NCI-H1694 (cell line): ENCODE measurements around the gene B4GALNT4.
"Not testable (repeated sequence)": the region's sequence is repeated elsewhere in the genome, so short reads cannot be mapped to it uniquely, and the experiment has no call there.

Source experiments
- DNase-seq: peaks from one replicate; lab custom pipeline; 2025; lab: John Stamatoyannopoulos, UW

The B4GALNT4 gene

DNA sequence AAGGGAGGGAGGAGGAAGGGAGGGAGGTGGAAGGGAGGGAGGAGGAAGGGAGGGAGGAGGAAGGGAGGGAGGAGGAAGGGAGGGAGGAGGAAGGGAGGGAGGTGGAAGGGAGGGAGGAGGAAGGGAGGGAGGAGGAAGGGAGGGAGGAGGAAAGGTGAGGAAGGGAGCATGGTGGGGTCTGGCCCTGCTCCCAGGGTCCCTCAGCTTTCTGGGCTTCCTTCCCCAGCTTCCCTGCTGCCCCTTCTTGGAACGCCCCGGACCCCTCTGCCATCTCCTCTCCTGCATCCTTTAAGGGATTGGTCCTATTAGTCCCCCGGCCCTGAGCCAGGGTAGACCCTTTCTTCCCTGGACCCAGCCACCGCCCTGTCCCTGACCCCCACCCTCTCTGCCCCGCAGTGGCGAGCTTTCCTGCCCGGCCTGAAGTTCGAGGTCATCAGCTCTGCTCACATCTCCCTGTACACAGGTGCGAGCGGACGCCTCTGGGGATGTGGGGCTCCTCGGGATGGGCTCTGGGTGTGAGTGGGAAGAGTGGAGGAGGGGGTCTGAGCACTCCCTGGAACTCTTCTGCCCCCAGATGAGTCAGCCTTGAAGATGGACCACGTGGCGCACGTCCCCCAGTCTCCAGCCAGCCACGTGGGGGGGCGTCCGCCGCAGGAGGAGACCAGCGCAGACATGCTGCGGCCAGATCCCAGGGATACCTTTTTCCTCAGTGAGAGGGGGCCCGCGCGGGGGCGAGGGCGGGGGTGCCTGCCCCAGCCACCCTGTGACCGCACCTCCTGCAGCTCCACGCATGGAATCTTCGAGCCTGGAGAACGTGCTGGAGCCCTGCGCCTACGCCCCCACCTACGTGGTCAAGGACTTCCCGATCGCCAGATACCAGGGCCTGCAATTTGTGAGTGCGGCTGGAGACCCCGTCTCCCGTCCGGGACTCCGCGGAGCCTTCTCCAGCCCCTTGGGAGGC is 6.0 kb downstream of the B4GALNT4 start:
- DNase-seq, result no peak

DNA sequence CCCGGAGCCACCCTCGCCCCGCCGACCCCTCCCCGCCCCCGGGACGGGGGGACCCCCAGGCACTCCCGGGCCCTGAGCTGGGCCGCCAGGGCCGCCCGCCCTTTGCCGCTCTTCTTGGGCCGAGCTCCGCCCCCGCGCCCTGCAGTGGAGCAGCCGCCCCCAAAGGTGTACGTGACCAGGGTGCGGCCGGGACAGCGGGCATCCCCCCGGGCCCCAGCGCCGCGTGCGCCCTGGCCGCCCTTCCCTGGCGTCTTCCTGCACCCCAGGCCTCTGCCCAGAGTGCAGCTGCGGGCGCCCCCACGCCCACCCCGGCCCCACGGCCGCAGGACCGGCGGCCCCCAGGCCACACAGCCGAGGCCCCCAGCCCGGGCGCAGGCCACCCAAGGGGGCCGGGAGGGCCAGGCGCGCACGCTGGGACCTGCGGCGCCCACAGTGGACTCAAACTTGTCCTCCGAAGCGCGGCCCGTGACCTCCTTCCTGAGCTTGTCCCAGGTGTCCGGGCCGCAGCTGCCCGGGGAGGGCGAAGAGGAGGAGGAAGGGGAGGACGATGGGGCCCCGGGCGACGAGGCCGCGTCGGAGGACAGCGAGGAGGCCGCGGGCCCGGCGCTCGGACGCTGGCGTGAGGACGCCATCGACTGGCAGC is 7.4 kb downstream of the B4GALNT4 start:
- DNase-seq, result no peak

DNA sequence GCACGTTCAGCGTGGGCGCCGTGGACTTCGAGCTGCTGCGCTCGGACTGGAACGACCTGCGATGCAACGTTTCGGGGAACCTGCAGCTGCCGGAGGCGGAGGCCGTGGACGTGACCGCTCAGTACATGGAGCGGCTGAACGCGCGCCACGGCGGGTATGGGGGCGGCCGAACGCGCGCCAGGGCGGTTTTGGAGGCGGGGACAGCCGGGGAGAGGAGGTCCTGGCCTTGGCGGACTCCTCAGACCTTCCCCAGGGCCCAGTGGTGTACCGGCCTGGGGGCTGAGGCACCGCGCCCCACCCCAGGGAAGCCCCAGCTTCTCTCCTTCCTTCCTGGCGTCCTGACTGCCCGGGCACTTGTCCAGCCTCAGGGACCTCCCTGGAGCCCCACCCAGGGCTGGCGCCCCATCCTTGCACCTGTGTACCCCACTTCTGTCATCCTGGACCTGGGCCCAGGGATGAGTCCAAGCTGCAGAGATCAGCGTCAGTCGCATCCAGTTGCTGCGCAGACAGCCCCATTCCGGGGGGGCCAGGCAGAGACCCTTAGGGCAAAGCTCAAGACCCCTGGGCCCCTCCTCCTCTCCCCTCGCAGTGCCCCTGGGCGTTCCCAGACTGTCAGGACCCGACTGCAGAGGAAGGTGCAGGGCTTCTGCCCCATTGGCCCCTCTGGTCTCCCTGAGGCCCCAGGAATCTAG is 8.0 kb downstream of the B4GALNT4 start:
- DNase-seq, result no peak

DNA sequence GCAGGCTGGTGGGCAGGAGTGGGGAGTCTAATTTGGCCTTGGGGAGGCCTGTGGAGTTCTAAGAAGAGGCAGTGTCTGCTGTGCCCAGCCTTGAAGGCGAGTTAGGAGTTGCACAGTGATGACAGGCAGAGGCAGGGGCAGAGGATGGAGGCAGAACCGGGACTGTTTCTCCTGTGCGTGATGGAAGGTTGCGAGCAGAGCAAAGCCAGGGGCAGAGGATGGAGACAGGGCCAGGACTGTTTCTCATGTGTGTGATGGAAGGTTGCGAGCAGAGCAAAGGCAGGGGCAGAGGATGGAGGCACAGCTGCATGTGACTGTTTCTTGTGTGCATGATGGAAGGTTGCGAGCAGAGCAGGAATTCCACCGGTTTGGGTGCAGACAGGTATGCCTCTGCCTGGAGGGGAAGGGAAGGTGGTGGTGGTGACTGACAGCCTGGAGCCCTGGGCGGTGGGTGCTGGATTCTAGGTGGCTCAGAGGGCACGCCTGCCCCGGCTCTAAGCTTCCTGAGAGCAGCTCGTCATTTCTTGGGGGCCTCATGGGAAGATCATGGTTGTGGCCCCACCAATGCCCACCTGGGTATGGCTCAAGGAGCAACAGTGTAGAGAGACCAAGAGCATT is 8.7 kb downstream of the B4GALNT4 start:
- no peak for DNase-seq

DNA sequence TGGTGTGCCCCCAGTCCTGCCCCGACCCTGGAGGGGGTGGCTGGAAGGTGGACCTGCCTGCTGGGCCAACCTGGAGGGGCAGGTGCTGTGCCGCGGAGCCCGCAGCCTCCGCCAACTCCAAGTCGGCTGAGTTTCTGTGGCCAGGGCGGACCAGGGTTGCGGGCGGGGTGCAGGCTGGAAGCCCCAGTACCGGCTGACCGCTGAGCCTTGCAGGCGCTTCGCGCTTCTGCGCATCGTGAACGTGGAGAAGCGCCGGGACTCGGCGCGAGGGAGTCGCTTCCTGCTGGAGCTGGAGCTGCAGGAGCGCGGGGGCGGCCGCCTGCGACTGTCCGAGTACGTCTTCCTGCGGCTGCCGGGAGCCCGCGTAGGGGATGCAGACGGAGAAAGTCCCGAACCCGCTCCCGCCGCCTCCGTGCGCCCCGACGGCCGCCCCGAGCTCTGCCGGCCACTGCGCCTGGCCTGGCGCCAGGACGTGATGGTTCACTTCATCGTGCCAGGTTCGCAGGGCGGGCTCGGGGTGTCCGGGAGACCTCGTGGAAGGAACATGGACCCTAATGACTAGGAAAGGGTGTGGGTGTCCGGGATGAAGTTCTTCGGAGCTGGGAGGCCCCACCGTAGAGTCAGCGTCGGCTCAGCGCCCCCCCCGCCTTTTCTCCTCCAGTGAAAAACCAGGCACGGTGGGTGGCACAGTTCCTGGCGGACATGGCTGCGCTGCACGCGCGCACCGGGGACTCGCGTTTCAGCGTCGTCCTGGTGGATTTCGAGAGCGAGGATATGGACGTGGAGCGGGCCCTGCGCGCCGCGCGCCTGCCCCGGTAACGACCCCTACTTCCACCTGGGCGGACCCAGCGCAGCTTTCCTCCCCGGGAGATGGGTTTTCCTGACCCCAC is 10.2 kb downstream of the B4GALNT4 start:
- DNase-seq, result no peak

DNA sequence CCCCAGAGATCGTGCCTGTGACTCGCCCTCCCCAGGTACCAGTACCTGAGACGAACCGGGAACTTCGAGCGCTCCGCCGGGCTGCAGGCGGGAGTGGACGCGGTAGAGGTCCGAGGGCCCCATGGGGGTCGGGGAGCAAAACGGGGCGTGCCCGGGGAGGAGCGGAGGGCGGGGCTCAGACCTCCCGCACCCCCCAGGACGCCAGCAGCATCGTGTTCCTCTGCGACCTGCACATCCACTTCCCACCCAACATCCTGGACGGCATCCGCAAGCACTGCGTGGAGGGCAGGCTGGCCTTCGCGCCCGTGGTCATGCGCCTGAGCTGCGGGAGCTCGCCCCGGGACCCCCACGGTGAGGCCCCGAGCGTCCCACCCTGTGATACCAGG is 10.8 kb downstream of the B4GALNT4 start:
- no peak for DNase-seq

DNA sequence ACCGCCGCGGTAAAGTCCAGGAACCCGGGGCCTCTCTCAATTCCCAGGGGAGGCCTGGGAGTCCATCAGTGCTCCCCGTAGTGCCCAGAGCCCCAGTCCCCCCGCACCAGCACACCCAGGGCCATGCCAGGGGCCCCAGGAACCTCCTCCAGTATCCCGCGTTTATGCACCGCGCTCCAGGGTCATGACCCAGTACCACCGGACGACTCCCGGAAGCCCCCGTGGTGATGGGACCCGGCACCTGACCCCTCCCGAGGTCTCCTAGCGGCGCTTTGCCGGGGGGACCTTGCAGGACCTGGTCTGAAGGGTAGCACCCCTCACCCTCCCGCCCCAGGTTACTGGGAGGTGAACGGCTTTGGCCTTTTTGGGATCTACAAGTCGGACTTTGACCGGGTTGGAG is 11.2 kb downstream of the B4GALNT4 start:
- DNase-seq, result no peak

DNA sequence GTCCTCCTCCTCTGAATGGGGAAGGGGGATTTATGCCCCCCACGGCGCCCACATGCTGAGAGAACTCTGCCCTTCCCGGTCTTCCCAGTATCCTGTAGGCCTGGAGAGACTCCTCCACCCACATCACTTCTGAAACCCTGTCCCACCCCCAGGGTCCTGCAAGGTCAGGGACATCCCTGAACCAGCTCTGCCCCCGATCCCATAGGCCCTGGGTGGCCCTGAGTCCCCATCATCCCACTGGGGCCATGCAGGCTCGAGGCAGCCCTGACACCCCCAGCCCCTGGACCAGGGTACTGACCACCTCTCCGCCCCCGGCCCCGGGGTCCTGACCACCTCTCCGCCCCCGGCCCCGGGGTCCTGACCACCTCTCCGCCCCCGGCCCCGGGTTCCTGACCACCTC is 11.7 kb downstream of the B4GALNT4 start:
- DNase-seq, result no peak

DNA sequence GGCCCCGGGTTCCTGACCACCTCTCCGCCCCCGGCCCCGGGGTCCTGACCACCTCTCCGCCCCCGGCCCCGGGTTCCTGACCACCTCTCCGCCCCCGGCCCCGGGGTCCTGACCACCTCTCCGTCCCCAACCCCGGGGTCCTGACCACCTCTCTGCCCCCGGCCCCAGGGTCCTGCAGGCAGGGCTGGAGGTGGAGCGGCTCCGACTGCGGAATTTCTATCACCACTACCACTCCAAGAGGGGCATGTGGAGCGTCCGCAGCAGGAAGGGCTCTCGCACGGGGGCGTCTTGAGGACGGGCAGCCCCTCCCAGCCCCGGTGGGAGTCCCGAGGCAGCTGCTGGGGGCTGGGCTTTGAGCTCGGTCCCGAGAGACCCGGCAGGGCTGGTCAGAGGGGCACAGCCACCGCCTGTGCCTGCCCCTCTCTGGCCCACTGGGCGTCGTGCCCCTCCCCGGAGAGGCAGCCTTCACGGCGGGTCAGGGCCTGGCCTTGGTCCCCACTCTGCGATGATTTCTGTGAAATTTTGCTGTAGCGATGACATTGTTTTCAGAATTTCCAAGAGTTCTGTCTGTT is 12.3 kb downstream of the B4GALNT4 start:
- DNase-seq, result no peak

DNA sequence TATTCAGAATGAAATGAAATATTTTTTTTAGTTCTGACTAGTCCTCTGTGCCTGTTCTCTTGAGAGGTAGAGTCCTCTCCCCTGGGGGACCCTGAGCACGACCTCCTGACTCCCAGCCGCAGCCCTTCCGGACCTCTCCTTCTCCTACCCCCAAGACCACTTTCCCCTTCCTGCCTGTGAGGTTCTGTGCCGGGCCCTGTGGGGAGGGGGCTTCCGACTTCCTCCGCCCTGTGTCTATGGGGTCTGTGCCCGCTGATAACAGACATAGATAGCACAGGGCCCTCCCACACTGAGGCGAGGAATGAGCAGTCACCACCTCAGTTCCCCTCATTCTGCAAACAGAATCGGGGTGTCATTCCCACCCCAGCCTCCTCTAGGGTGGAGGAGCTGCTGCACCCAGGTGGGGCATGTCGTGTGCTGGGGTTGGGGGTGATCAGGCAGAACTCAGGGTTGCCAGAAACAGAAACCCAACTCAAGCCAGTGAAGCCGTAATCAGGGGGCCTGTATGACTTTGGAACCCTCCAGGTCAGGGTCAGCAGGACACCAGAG is 12.9 kb downstream of the B4GALNT4 start:
- no peak for DNase-seq

DNA sequence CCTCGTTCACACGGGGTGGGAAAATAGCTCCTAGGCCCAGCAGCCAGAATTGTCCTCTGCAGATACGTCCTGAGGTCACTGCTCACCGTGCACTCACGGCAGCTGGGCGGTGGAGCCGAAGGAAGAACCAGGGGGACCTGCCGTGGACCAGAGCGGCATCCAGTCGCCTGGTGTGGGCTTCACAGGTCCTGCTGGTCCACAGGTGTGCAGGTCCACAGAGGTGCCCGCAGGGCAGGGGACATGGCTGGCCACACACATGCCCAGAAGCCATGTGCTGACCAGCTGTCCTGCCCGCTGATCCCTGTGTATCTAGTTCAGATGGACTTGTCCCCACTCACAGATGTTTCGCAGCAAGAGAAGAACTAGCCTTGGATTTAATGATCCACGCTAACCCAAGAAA is 14.1 kb downstream of the B4GALNT4 start:
- no peak for DNase-seq

DNA sequence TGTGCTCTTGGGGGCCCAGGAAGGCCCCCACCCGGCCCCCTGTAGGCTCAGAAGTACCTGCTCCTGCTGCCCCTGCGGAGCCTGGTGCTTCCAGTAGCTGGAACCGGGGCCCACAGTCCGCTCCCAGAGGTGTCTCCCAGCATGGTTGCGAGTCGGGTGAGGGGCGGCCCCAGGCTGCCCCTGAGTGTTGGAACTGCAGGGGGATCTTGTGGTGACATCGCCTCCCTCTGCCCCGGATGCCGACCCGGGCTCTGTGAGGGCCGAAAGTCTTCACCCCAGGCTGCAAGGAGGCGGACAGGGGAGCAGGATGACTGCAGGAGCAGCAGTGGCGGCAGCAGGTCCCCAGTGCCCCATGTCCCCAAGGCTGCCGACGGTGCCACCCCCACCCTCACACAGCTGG is 15.2 kb downstream of the B4GALNT4 start:
- no peak for DNase-seq

DNA sequence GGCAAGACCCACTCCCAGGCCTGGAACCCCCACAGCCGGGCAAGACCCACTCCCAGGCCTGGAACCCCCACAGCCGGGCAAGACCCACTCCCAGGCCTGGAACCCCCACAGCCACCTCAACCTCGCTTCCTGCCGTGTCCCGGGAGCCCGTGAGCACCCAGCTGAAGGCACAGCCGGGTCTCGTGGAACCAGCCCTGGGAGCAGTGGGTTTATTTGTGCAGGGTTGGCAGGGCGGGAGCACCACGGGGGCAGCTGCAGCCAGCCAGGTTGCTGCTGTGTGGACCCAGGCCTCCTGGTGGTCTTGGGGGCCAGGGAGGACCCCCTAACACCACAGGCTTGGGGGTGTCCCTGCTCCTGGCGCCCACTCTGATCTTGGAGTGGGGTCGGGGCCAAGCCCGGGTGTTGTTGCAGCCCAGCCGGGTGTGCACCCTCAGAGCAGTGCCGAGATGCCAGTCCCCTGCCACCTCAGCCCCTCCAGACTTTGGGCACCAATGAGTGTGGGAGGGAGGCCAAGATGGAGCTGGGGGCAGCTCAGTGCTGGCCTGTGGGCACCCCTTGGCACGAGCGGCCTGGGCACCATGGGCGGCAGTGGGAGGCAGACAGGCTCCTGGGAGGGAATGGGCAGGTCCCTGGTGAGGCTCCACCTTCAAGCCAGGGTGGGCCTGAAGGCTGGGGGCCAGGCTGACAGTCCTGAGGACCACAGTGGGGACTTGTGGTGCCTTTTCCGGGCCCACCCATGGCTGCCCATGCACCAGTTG is 16.5 kb downstream of the B4GALNT4 start:
- DNase-seq, result no peak

DNA sequence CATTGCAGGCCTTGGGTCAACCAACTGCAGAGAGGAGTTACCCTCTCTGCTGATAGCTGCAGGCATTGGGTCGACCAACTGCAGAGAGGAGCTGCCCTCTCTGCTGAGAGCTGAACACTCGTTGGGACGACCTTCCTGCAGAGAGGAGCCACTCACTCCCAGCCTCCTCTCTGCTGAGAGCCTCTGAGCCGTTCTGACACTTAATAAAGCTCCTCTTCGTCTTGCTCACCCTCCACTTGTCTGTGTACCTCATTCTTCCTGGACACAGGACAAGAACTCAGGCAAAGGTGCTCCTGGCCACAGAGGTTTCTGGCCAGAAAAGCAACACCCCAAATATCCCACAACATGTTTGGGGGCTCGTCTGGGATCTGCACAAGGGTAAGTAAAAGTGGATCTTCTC is 17.2 kb downstream of the B4GALNT4 start:
- DNase-seq, result no peak

DNA sequence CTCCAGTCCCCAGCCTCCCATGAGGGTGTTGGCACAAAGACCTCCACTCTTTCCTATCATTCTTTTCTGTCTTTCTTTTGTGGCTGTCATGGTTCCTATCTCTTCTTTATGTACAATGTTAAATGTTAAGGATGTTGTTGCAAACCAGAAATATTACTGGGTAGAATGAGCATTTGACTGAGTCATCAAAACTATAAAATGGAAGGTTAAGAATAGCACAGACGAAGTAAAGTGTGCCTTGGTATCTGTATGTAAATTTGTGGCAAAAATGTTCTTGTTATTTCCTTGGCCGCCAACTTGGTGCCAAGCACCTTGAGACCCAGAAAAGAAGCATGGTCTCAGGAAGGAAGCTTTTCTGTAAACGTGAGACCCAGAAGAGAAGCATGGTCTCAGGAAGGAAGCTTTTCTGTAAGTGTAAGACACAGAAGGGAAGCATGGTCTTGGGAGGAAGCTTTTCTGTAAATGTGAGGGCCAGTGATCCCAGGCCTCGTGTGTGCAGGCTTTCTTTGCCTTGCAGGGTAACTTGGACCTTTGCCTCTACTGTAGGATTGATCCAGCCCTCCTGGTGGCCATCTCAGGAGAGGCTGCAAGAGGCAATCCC is 18.0 kb downstream of the B4GALNT4 start:
- no peak for DNase-seq

DNA sequence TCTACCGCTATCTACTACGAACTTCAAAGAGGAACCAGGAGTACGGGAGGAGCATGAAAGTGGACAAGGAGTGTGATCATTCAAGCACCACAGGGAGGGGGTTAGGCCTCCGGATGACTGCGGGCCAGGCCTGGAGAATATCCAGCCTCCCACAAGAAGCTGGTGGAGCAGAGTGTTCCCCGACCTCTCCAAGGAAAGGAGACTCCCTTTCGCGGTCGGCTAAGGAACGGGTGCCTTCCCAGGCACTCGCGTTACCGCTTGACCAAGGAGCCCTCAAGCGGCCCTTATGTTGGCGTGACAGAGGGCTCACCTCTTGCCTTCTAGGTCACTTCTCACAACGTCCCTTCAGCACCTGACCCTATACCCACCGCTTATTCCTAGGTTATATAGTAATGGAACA is 20.1 kb downstream of the B4GALNT4 start:
- DNase-seq, result not testable (repeated sequence)

DNA sequence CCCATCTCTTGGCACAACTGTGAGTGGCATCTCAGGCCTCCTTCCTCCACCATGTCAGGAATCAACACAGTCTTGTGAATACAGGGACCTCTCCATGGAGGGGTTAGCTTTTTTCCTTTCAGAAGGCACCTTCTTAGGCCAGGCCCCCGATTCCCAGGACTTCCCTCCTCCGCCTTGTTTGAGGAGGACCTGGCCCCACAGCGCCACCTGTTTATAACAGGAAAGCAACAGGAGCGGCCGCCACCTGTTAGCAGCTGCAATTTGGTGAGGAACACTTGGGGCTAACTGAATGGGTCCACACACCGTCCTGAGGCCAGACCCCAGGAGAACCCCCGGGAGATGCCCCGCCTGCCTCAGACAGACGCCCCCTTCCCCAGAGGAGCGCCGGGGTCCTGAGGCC is 20.9 kb downstream of the B4GALNT4 start:
- no peak for DNase-seq

DNA sequence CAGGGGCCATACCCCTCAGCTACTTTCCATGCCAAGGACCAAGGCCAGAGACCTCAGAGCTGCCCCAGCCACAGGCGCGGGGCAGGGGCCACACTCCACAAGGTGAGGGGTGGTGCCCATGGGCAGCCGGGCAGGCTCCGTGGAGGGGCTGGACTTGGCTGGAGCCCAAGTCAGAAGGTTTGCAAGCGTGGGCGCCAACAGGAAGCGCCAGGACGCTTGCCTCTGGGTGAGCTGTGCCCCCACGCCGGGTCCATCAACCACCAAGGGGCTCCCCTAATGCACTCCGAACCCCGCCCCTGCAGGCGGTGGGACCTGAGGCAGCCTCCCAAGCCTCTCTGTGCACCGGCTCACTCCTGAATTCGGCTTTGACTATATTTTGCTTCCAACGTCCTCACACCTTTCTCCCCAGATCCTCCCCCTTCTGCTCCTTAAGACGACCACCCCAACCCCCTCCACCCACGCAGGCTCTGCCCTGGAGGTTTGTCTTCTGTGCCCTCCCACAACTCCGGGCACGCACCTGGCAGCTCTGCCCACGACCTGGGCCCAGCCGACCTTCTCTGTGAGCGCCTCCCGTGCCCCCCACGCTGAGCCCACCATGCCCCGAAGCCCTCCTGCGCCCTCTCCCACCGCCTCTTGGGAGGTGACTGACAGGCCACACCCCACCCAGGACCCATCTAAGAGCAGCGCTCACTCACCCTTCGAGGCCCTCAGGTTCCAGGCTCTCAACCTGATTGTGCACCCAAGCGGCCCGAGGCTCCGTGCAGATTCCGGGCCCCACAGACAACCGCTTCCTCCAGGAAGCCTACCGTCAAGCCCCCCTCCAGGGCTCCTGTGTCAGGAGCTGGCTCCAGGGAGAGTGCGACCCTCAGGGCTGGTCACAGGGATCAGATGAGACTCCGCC is 22.1 kb downstream of the B4GALNT4 start:
- no peak for DNase-seq
